ENCODE results near the gene ABTB1. TPM values are rescaled to one million over a fixed set of nuclear protein-coding genes. Genes with fewer than 3 reads are reported as not detected.

ABTB1 gene
- total and polyA plus RNA-seq, 2 experiments from 2014 or later, result 3.7 to 5.7 TPM

GRCh38 chr3:127714866-127715265 lies 42.1 kb downstream of the ABTB1 start (continued):
- TF ChIP-seq NANOG (IDR thresholded peaks at IDR 0.05; ENCODE audit: borderline replicate concordance), result no peak

- Mint-ChIP-seq H3K27ac (no peak overlapping the region), H3K4me1 (peaks cover 26% of the 10 kb centered on the region), H3K9me3 (no peaks in the 10 kb centered on the region), H3K4me3 (no peak overlapping the region), H3K36me3 (ENCODE audit: low read depth) (no peaks in the 10 kb centered on the region), H3K27me3 (ENCODE audit: insufficient read depth, low read depth, poor library complexity) (peaks cover 10% of the 10 kb centered on the region)
- DNase-seq (ENCODE audit: low spot score) (no peak), ATAC-seq (no peak)
- no peak overlapping the region for H3K27ac ChIP-seq (ENCODE audit: low read depth)
- H3K36me3 ChIP-seq (ENCODE audit: insufficient read depth), result no peaks in the 10 kb centered on the region
- H3K4me1 ChIP-seq (ENCODE audit: insufficient read depth), result no peaks in the 10 kb centered on the region; the same call in 1 of the 2 replicates
- H3K9me2 ChIP-seq (ENCODE audit: insufficient read depth), result 0 out of 2 replicates have a peak, but pooled peaks cover 5% of the 10 kb centered on the region
- no peaks in the 10 kb centered on the region for H3F3A ChIP-seq (replicated peaks; ENCODE audit: low read depth)
- no peaks in the 10 kb centered on the region for H3K79me2 ChIP-seq (replicated peaks; ENCODE audit: insufficient read depth)
- no peak for TF ChIP-seq ZNF462 (CRISPR knock-in tag; IDR thresholded peaks at IDR 0.05)
- no peaks in the 10 kb centered on the region for H4K20me1 ChIP-seq (replicated peaks; ENCODE audit: insufficient read depth)
- no peak overlapping the region for H2AFZ ChIP-seq
- no peaks in the 10 kb centered on the region for H3K27me3 ChIP-seq (ENCODE audit: insufficient read depth)
- no peak overlapping the region for H3K4me3 ChIP-seq
- H3K4me2 ChIP-seq, result no peak overlapping the region
Observed at GRCh38 chr3:127715532-127715931, 42.8 kb downstream of the ABTB1 start.

- no peak for DNase-seq (ENCODE audit: low spot score)
- H3K4me1 ChIP-seq (ENCODE audit: insufficient read depth), result no peaks in the 10 kb centered on the region; the same call in 1 of the 2 replicates
- TF ChIP-seq ETS1 (IDR thresholded peaks at IDR 0.05), result no peak
- TF ChIP-seq REST (IDR thresholded peaks at IDR 0.05; ENCODE audit: unreplicated experiment), result no peak
Observed at GRCh38 chr3:127716384-127716783, 43.6 kb downstream of the ABTB1 start.

More at GRCh38 chr3:127716384-127716783, 43.6 kb downstream of the ABTB1 start:
- Histone ChIP-seq H3F3A (replicated peaks; ENCODE audit: low read depth) (no peaks in the 10 kb centered on the region), H3K4me2 (no peak overlapping the region), H3K27ac (ENCODE audit: low read depth) (no peak overlapping the region), H2AFZ (no peak overlapping the region), H3K27me3 (ENCODE audit: insufficient read depth) (no peaks in the 10 kb centered on the region), H3K36me3 (ENCODE audit: insufficient read depth) (no peaks in the 10 kb centered on the region), H3K79me2 (replicated peaks; ENCODE audit: insufficient read depth) (no peaks in the 10 kb centered on the region), H4K20me1 (replicated peaks; ENCODE audit: insufficient read depth) (no peaks in the 10 kb centered on the region), H3K9me2 (ENCODE audit: insufficient read depth) (0 out of 2 replicates have a peak, but pooled peaks cover 5% of the 10 kb centered on the region), H3K4me3 (no peak overlapping the region)
- Mint-ChIP-seq H3K4me1 (peaks cover 18% of the 10 kb centered on the region), H3K27ac (no peak overlapping the region), H3K9me3 (no peaks in the 10 kb centered on the region), H3K27me3 (ENCODE audit: insufficient read depth, low read depth, poor library complexity) (peaks cover 10% of the 10 kb centered on the region), H3K4me3 (no peak overlapping the region), H3K36me3 (ENCODE audit: low read depth) (no peaks in the 10 kb centered on the region)
- ATAC-seq, result no peak
